Fibroblast of skin of scalp (primary cell): ENCODE results near the gene CRYZL1. TPM values are rescaled to one million over a fixed set of nuclear protein-coding genes. Genes with fewer than 3 reads are reported as not detected.
A peak's percentile ranks its signal among the peaks of the same experiment; 100 is the strongest.
"Not testable (repeated sequence)": the region's sequence is repeated elsewhere in the genome, so short reads cannot be mapped to it uniquely, and the experiment has no call there.

ENCODE experiments used
- DNase-seq: peaks from one replicate; pipeline ENCODE4 v3.0.0-alpha.2; 2013
- polyA plus RNA-seq, 2 experiments: library from polyadenylated mRNA; unstranded; fragments of 120-200 nt; gene quantifications; one replicate each; pipeline ENCODE4 v1.2.1, GENCODE V29; 2013; ENCODE audit not compliant: insufficient read length in 2 of 2

CRYZL1 gene
- polyA plus RNA-seq (2013, experiment 1 of 2; ENCODE audit: insufficient read length): 32.6 TPM
- polyA plus RNA-seq (2013, experiment 2 of 2; ENCODE audit: insufficient read length): 33.7 TPM

DNA sequence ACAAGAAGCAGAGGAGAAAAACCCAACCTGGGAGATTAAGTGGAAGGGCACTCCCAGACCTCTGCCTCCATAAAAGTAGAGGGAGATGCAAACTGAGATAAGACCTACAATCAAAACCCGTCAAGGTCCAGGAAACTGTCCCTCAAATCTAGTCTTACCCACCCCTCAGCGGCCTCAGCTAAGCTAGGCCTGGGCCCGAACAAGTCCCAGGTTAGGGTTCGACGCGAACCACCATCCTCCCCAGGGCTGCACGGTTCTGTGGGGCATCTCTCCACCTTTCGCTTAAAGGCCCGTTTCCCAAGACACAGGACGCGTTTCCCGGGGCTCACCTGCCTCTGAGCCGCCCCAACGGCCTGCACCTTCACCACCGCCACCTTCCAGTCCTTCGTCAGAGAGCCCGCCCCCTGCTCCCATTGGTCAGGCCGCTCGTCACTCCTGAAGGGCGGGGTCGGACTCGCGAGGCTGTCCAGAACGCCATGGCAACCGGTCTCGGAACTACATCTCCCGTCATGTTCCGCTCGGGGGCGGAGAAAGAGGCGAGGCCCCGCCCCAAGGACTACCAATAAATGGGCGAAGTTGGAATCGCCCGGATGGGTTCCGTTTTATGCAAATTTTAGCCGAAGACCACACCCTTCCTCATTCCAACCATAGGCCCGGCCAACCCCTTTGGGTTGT, at the start of gene CRYZL1:
CRYZL1 (minus strand) TSS at position 390 of the 675 bp plus-strand sequence. CDS start 10,190 bp downstream, outside the sequence.
- peak; percentile 100 for DNase-seq

DNA sequence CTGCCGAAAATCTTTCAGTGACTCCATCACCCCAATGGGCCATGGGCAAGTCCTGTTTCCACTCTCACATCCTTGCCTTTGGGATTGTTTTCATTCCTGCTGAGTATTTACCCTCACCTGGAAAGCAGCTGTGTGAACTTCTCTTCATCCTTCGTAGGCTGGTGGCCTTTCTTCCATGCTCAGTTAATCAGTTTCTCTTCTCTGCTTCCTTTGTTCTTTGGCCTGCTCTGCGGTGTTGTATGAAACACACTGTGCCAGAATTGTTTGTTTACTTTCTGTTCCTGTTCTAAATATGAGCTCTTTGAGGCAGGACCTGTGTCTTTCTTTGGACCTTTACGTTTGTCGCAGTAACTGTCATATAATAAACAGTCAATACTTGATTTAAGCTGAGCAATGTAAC, 49.3 kb upstream of the CRYZL1 start:
- no peak for DNase-seq

DNA sequence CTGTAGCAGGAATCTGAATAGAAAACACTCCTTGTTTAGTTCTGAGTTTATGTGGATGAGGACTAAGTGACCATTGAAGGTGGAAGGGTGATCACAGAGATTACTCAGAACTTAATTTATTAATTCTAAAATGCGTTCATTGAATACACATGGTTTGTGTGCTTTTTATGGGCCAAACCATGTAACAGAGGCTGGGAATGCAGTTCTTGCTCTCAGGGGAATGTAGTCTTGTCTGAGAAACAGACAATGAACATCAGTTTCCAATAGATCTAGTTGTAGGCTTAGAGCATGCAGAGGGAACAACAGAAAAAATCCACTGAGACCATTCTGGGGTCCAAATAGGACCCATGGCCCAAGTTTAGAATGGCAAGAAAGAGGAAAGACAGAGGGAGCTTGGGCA, 46.8 kb upstream of the CRYZL1 start:
- DNase-seq: peak; percentile 78

DNA sequence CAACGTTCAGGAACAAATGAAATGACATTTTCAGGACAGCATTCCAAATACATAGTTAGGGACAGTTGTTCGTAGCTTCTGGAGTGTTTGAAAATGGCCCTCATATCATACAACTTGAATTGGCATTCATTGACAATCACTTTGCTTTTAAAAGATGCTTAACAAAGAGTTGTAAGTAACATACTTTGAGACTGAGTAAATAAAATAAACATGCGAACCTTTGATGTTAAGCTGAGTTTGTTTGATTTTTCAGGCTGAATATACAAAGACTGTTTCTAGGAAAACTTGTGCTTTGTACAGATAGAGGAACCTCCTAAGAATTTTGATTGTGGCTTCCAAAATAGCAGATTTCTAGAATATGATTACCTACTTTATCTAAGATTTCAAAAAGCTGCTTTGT, 46.1 kb upstream of the CRYZL1 start:
- DNase-seq: no peak

DNA sequence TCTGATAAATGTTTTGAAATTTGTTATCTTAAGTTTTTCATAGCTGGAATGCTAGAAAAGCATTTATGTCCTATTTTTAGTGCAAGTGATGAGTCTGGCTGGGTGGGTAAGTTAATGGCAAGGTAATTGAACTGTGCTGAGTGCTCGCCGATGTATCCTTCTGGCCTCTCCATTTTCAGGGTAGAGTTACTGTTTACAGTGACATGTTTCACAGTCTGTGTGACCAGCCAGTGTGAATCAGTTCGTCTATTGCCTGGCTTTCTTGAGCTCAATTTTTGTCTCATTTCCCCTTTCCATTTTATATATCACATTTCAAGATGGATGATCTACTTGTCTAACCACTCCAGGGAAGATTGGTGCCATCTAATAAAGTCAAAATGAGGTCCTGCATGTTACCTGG, 44.8 kb upstream of the CRYZL1 start:
- DNase-seq: no peak

DNA sequence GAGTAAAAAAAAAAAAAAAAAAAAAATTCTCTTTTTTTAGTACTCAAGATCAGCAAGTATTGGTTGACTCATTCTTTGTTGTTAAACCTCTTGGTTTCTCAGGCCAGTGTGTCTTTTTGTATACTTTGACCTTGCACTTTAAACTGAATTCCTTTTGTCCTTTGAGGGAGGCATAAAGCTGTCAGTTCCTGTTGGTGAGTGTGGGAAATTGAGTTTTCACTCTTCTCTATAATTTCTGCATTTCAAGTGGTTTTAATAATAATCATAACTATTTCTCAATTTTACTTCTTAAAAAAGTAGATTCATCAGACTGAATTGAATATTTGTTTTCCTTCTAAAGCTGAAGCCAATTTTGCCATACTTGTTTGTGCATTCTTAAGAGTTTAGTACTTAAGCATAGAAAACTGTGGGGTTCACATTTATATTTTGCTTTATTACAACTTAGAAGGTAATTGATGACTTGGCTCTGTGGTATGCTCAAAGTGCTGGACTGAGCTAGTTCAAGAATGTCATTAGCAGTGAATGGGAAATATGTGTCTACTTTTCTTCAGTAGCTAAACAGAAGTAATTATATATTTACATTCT, 44.2 kb upstream of the CRYZL1 start:
- peak; percentile 88 for DNase-seq

DNA sequence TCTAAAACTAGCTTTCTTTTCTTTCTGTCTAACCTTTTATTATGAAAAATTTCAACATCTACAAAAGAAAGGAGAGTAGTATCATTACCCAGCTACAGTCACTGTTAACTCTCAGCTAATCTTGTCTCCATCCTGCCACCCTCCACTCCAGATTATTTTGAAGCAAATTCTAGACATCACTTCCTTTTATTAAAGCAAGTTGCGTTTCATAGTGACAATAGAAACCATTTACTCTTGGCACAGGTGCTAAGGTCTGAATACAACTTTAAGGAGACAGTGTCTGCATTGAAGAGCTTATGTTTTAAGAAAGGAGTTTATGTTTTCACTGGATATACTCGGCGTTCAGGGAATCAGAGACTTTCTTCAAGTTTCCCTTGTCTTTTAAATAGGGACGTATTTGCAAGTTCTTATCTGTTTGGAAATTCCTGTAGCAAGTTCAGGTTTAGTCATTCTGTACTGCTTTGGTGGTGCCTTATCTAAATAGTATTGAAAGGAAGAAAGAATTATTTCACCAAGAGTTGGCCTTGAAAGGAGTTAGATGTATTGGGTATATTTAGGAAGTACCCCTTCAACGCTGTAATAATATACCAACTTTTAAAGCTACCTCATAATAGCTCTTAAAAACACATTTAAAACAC, 43.5 kb upstream of the CRYZL1 start:
- no peak for DNase-seq

DNA sequence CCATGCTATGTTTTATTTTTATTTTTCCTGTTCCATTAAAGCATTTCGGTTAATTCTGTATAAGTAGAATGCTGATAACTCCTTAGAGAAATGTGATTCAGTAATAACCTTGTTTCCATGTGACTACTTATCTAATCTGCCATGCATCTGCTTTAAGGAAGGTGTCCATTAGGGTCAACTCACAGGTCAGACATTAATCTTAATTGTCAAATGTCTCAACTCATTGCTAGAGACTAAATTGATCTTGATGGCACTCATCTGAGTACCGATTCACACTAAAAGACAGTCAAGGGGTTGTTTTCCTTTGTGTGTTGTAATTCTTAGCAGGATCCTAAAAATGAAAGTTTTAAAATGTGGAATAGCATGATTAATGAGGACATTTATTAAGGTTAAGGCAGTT, 42.5 kb upstream of the CRYZL1 start:
- no peak for DNase-seq

DNA sequence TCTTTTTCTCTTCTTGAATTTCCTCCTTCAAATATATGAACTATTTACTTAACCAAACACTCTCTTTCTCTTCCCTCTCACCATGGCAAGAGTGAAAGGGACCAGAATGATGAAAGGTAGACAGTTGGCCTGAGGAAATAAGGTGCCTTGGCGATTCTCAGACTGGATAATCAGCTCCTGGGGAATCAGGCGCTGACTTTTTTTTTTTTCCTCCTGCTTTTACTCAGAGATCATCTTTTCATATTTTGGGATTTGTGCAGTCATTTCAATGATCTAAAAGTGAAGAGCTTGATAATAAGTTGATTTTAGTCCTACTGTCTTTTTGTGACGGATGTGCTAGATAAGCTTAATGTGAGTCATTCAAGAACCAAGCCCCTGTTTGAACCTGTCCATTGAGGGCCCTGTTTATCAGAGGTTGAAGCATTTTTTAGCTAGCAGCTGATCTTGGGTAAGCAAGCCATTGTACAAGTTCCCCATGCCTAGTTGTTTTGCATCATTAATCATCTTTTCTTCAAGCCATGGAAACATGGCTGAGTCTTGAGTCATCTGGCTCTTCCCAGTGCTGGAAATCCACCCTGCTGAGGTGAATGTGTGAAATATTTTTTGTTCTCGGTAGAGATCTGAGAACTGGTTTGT, 41.6 kb upstream of the CRYZL1 start:
- peak; percentile 94 for DNase-seq

DNA sequence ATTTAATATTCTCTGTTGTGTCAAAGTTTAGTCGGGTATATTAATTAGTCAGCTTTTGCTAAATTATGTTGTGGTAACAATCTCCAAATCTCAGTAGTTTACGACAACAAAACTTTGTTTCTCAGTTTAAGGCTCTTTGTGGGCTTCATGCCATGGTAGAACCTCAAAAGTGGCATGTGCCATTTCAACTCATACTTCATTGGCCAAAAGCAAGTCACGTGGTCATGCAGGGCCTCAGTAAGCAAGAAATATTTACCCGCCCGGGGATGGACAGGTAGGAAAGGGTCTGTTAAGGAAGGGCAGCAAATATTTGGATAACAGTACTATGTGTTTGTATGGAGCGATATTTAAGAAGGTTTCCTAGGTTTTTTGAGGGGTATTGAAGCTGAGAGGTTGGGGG, 39.3 kb upstream of the CRYZL1 start:
- DNase-seq: no peak

DNA sequence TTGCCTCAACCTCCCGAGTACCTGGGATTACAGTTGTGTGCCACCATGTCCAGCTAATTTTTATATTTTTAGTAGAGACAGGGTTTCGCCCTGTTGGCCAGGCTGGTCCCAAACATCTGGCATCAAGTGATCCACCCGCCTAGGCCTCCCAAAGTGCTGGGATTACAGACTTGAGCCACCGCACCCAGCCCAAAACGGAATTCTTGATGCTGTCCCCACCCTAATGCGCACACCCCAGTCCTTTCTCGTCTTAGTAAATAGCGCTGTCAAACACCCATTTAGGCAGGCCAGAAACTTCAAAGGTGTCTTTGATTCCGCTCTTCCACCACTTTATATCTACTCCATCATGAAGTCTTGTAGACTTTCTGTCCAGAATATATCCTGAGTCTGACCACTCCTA, 35.9 kb upstream of the CRYZL1 start:
- DNase-seq: no peak

DNA sequence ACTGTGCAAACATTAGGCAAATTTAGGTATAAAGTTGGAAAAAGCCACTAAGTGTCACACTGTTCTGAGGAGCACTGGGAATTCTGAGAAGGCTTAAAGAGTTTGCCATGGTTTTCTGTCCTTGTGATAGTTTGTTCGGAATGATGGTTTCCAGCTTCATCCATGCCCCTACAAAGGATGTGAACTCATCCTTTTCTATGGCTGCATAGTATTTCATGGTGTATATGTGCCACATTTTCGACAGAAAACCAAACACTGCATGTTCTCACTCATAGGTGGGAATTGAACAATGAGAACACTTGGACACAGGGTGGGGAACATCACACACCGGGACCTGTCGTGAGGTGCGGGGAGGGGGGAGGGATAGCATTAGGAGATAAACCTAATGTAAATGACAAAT, 35.1 kb upstream of the CRYZL1 start:
- DNase-seq: not testable (repeated sequence)

DNA sequence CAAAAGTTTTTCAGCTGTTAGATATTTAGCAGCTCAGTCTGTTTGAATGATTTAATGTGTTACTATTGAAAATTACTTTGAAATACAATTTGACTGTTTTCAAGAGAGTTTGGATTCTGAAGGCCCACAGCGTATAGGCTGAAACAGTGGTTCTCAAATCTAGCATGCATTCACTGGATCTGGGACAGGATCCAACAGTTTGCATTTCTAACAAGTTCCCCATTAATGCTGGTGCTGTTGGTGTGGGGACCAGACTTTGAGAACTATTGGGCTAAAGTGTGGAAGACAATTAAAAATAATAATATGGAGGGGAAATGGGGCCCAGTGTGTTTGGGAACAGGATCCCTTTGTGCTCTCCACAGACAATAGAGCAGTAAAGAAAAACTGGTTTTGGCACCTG, 32.7 kb upstream of the CRYZL1 start:
- no peak for DNase-seq

DNA sequence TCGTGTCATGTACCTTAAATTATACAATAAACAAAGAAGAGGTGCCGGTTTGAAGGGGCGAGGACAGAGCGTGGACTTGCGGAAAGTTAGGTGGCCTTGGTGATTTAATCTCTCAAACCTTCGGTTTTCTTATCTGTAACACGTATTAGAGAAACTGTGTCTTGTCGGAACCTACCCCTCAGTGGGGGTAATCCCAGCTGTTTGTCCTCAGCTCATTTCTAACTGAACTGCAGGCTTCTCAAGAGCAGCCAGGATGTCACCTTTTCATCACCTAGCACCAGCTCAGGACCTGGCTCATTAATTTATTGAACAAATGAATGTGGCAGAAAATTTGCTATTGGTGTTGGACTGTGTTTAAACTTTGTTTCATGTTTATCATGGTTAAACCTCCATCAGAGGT, 31.9 kb upstream of the CRYZL1 start:
- no peak for DNase-seq

DNA sequence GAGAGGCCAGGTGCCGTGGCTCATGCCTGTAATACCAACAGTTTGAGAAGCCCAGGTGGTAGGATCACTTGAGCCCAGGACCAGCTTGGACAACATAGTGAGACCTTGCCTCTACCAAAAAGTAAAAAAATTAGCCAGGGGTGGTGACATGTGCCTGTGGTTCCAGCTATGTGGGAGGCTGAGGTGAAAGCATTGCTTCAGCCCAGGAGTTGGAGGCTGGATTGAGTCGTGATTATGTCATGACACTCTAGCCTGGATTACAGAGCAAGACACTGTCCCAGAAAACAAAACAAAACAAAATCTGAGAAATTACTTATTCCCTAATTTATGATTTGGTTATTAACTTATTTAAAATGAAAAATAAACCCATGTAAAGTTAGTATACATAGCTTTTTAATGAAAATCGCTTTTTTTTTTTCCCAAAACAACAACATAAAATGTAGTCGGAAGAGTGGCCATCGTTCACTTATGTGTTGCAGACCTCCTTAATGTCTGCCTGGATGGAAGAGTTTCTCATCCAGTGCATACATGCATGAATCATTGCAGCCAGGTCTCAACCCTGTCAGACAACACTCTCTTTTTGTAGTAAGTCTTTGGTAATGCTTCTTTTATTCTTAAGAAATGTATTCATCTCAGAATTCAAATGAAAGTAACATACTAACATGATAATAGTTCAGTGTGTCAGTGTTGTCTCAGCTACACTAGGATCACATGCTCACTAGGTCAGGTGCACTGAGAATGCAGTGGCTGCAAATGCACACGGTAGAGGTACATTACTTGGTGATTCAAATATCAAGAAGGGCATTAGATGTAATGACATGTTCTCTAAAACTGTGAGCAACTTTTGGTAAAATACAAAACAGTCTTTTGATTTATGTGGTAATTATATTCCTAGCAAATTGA, 28.8 kb upstream of the CRYZL1 start:
- DNase-seq: no peak

DNA sequence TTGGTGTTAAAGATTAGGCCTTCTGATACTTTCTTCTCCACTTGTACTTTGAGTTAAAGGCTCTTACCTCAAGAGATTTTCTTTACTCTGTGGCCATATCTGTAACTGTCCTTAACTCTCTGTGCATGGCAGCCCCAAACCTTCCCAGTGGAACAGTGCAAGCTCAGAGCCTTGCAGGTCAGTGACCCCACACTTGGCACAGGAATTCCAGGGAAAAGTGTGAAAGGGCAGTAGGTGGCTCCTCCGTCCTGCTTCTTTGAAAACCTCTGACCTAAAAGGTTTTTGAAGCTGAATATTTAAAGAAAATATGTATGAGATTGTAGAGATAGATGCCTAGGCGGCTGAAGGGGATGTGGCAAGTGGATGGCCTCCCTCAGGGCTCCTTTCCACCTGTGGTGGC, 27.1 kb upstream of the CRYZL1 start:
- no peak for DNase-seq

DNA sequence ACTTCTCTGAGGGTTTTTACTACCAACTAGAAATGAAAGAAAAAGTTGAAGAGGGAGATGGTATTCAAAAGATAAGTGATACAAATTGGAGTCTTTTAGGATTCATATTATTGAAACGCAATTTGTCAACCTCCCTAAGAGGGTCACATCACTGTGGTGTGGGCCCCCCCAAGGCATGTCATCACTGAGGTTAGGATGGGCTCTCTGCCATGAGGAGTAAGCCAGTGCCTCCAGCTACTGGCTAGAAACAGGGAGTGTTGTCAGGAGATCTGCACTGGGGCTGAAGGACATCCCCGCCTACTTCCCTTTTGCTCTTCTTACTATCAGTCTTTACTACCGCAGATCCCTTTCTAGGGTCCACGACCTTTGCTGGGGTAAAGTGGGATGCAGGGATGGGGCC, 26.6 kb upstream of the CRYZL1 start:
- peak; percentile 67 for DNase-seq

DNA sequence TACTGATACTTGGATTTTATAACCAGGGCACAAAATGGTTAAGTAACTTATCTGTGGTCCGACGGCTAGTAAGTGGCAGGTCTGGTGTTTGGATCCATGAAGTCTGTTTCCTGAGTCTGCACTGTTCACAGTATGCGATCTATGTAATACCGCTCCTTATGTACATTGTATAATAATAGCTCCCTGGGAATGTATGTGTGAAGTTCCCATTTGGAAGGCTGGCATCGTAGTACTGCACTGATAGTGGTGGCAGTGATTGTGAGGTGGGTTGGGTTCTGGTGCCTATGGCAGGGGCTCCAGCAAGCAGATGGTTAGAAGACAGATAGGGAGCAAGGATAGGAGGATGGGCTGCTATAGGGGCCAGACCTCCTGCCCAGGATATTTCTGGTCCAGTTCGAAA, 26.1 kb upstream of the CRYZL1 start:
- DNase-seq: no peak

DNA sequence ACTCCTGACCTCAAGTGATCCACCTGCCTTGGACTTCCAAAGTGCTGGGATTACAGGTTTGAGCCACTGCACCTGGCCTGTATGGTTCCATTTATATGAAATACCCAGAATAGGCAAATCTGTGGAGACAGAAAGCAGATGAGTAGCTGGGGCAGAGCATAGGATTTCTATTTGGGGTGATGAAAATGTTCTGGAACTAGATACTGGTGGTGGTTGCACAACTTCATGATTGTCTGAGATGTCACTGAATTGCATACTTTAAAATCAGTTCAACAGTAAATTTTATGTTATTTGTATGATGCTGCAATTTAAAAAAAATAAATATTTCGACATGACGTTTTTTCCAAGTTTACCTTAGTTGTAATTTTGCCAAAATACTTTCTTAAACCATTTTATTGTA, 24.6 kb upstream of the CRYZL1 start:
- DNase-seq: no peak

DNA sequence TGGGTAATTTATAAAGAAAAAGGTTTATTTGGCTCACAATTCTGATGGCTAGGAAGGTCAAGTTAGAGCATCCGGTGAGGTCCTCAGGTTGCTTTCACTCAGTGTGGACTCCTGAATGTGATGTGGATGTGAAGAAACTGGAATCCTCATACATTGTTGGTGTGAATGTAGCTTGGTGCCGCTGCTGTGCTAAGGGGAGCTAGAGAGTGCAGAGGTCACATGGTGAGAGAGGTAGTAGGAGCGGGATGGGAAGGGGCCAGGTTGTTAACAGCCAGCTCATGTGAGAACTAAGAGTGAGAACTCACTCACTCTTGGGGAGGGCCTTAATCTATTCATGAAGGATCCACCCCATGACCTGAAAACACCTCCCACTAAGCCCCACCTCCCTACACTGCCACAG, 22.6 kb upstream of the CRYZL1 start:
- DNase-seq: no peak

DNA sequence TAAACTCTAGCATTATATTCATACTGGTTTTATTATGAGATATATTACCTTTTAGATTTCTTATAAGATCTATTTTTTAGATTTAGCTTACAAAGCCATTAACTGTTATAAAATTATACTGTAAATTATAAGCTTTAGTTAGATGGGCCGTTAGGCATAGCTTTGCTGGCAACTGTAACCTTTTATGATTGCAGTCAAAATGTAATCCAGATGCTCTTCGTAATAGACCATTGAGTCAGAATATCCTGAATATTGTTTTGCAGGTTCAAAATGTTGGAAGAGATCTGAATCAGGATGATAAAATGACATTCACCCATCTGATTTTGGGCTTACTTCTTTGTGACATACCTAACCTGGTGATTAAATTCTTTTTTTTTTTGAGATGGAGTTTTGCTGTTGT, 21.7 kb upstream of the CRYZL1 start:
- no peak for DNase-seq

DNA sequence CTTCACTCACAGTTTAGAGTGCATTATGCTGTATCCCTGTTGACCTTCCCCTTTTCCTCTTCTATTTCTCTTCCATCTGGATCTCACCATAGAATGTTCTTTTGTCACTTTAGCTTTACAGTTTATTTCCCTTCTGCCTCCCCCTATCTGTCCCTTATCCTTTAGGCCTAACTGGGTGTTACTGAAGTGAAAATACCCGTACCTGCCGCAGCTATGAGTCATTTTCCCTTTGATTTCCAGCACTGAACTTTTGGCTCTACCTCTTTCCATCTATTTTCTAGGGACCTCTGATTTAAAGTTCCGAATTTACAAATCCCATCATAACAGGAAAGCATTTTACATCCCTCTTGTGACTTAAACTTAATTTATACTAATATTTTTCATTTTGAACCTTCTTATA, 20.5 kb upstream of the CRYZL1 start:
- no peak for DNase-seq

DNA sequence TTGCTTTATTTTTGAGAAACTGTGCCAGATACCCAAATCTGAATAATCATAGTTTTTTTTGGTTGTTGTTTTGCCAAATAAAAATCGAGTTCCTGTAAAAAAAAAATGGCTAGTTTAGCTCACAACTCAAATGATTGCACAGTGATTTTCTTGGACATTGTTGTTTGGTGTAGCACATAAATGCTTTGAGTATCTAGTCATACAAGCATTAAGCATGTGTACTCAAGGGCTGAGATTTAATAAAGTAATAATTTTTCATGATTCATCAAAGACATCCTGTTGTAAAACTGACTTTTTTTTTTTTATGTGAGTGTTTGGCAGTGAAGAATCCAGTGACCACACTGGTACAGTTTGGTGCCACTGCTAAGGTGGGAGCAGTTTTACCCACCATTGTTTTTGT, 19.6 kb upstream of the CRYZL1 start:
- no peak for DNase-seq
